ENCODE data around the gene ACKR1.

ACKR1 gene

DNA sequence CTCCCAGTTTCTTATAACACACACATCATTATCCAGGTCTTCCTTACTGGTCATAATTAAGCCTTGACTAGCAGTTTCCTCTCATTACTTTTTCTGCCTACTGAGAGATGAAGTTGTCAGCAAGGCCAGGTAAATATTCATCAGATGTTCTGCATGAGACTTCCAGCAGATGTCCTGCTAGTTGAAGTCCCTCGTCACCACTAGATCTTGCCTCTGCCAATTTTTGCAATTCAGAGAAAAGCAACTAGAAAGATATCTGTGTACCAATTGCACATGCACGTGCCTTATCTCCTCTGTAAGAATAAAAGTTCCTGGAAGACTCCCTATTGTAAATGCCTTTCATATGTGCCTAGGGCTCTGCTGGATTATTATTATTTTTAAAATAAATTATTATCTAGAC lies 18.3 kb downstream of the ACKR1 start:
- DNase-seq = no peak

DNA sequence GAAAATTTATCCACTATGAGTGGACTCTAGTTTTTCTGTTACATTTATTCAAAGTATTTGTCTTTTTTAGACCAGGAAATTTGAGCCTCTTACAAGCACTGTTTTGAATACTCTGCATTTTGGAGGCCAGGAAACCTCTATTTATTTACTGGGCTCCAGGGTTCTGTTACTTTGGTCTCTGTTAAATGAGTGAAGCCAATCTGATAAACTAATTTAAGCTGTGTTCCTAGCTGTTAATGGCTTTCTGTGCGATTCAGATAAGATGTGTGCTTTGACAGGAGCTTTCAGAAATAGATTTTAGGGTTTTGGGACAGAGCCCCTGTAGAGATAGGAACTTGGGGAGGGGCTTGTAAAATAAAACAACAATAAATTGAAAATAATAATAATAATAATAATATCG lies 23.9 kb downstream of the ACKR1 start:
- DNase-seq = no peak

- DNase-seq = no peak
Measured at GRCh38 chr1:159229260-159229885, 24.7 kb downstream of the ACKR1 start.

GRCh38 chr1:159229896-159230295 lies 25.2 kb downstream of the ACKR1 start:
- DNase-seq = peak; percentile 14

- no peak for DNase-seq
Measured at GRCh38 chr1:159239551-159240220, 35.0 kb downstream of the ACKR1 start.

DNA sequence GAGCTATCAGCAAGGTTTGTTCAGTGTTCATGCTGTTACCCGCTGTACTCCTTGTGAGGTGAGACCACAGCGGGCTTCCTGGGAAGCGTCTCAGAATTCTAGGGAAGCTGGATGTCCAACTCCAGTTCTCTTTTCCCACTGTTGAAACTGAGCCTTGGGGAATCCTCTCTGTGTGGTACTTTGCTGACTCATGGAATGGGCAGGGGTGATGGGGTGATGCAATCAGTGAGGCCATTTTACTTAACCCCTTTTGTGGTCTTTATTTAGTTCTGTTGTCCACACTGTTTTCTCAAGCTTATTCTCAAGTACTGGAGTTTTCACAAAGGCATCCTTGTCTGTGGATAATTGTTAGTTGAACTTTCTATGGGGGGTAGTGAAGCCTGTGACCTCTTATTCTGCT lies 42.6 kb downstream of the ACKR1 start:
- no peak for DNase-seq

DNA sequence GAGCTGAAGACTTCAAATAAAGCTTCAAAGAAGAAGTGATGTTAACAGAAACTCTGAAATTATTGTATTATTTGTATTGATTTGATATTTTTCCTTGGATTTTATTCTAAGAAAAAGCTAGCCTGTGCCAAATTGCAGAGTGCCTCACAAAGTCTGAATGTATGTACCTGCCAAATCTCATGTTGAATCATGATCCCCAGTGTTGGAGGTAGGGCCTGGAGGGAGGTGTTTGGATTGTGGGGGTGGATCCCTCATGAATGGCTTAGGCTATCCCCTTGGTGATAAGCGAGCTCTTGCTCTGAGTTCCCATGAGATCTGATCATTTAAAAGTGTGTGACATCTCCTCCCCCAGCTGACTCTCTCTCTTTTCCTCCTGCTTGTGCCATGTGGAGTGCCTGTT lies 43.6 kb downstream of the ACKR1 start:
- DNase-seq = no peak

- no peak for DNase-seq
Measured at GRCh38 chr1:159250638-159251216, 46.1 kb downstream of the ACKR1 start.
